ENCODE data around the gene FAM25G. TPM values are rescaled to one million over a fixed set of nuclear protein-coding genes. Genes with fewer than 3 reads are reported as not detected.

Gene FAM25G
- total and polyA plus RNA-seq, 12 donors = not detected

- WGBS, 4 donors = 84 to 95% (median 88%) methylated on average over 3 of the region's 3 CpGs
- intact Hi-C loops (cut with DNase I) = loop anchor here in 1 of 2 donors (10.0 kb wide), 1 partner anchor 90 kb away; no protein-coding TSS in a partner anchor
- H3K4me3 ChIP-seq = no peak overlapping the region
- H3K36me3 ChIP-seq (replicated peaks in 1 of 2) = no peaks in the 10 kb centered on the region
- DNase-seq = no peak
- TF ChIP-seq POLR2A (IDR thresholded peaks at IDR 0.05) (no peak), CTCF (IDR thresholded peaks at IDR 0.05) (no peak)
- no peak overlapping the region for H3K27ac ChIP-seq
- H3K4me1 ChIP-seq (replicated peaks in 1 of 2) = no peaks in the 10 kb centered on the region
- no peaks in the 10 kb centered on the region for H3K9me3 ChIP-seq (replicated peaks in 1 of 3)
- no peaks in the 10 kb centered on the region for H3K27me3 ChIP-seq
Observed at GRCh38 chr10:47454780-47455058, 36.8 kb downstream of the FAM25G start.

GRCh38 chr10:47454008-47454779 lies 37.3 kb downstream of the FAM25G start:
- no peaks in the 10 kb centered on the region for H3K9me3 ChIP-seq (replicated peaks in 1 of 3)
- WGBS, 4 donors = 76 to 90% (median 78%) methylated on average over 3 to 10 of the region's 10 CpGs
- H3K4me3 ChIP-seq = no peak overlapping the region
- intact Hi-C loops (cut with DNase I) = loop anchor here in 1 of 2 donors (10.0 kb wide), 1 partner anchor 89 kb away; no protein-coding TSS in a partner anchor
- H3K36me3 ChIP-seq (replicated peaks in 1 of 2) = no peaks in the 10 kb centered on the region
- H3K27ac ChIP-seq = no peak overlapping the region
- no peaks in the 10 kb centered on the region for H3K27me3 ChIP-seq
- DNase-seq = no peak
- H3K4me1 ChIP-seq (replicated peaks in 1 of 2) = no peaks in the 10 kb centered on the region
- TF ChIP-seq POLR2A (IDR thresholded peaks at IDR 0.05) = no peak
- no peak for TF ChIP-seq CTCF (IDR thresholded peaks at IDR 0.05)

- Histone ChIP-seq H3K4me3 (no peak overlapping the region), H3K9me3 (replicated peaks in 1 of 3) (no peaks in the 10 kb centered on the region), H3K4me1 (replicated peaks in 1 of 2) (no peaks in the 10 kb centered on the region), H3K27me3 (no peaks in the 10 kb centered on the region), H3K36me3 (replicated peaks in 1 of 2) (no peaks in the 10 kb centered on the region), H3K27ac (no peak overlapping the region)
- no peak for DNase-seq
- intact Hi-C loops (cut with DNase I) = loop anchor here in 1 of 2 donors (10.0 kb wide), 1 partner anchor 89 kb away; no protein-coding TSS in a partner anchor
- TF ChIP-seq POLR2A (IDR thresholded peaks at IDR 0.05) (no peak), CTCF (IDR thresholded peaks at IDR 0.05) (no peak)
- 51 to 69% (median 66%) methylated on average over 6 to 7 of the region's 7 CpGs for WGBS, 4 donors
Observed at GRCh38 chr10:47453141-47454007, 38.1 kb downstream of the FAM25G start.

GRCh38 chr10:47452495-47453140 lies 38.9 kb downstream of the FAM25G start:
- H3K27me3 ChIP-seq = no peaks in the 10 kb centered on the region
- no peak overlapping the region for H3K27ac ChIP-seq
- intact Hi-C loops (cut with DNase I) = loop anchor here in 1 of 2 donors (10.0 kb wide), 1 partner anchor 88 kb away; no protein-coding TSS in a partner anchor
- H3K36me3 ChIP-seq (replicated peaks in 1 of 2) = no peaks in the 10 kb centered on the region
- DNase-seq = no peak
- H3K9me3 ChIP-seq (replicated peaks in 1 of 3) = no peaks in the 10 kb centered on the region
- WGBS, 4 donors = 73 to 92% (median 77%) methylated on average over 8 to 11 of the region's 11 CpGs
- H3K4me1 ChIP-seq (replicated peaks in 1 of 2) = no peaks in the 10 kb centered on the region
- no peak overlapping the region for H3K4me3 ChIP-seq
- TF ChIP-seq POLR2A (IDR thresholded peaks at IDR 0.05) = no peak
